Measurements from ENCODE around the gene CEP85L. TPM values are rescaled to one million over a fixed set of nuclear protein-coding genes. Genes with fewer than 3 reads are reported as not detected.
A peak's percentile ranks its signal among the peaks of the same experiment; 100 is the strongest.

Gene CEP85L
- total RNA-seq: 10 to 100 TPM; 32.9 to 39.6 TPM

GRCh38 chr6:118651282-118652050 is at the start of gene CEP85L:
Gene CEP85L (minus strand): TSS chr6:118651591. CDS start chr6:118651269, 322 bp downstream.
- DNase-seq: peak; percentile 92
- H3K9me3 Mint-ChIP-seq (ENCODE audit: low read depth): no peaks in the 10 kb centered on the region
- no peaks in the 10 kb centered on the region for H3K27me3 Mint-ChIP-seq
- ATAC-seq: peak; percentile 92
- H3K4me1 Mint-ChIP-seq: peaks cover 39% of the 10 kb centered on the region
- peaks cover 18% of the 10 kb centered on the region for H3K36me3 Mint-ChIP-seq
- H3K27ac Mint-ChIP-seq: peak within 1 kb of the TSS; percentile 88
- peak within 1 kb of the TSS; percentile 87 for H3K4me3 Mint-ChIP-seq
- CTCF ChIA-PET: interaction anchor here (0.9 to 1.4 kb wide), 6 partner anchors 8 to 149 kb away, joined by 3 to 7 read pairs (median 4); no protein-coding TSS in a partner anchor

DNA sequence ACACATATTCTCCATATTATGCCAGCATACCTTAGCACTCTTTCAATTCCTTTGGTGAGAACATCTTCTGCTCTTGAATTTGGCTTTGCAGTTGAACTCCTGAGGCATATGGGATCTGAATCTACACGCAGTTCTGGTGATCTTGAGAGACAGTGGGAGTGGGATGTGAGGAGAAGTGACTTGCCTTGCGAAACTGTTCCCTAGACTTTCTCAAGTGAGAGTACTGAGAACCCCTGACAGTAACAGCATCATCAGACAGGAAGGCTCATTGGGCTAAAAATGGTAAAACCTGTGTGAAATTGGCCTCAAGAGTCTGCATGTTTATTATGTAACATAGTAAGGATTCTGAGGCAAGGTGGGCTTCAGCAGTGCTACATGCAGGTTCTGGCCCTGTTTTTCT is 49.1 kb upstream of the CEP85L start:
- no peak for ATAC-seq
- peaks cover 58% of the 10 kb centered on the region for H3K36me3 Mint-ChIP-seq
- H3K4me1 Mint-ChIP-seq: peaks cover 30% of the 10 kb centered on the region
- DNase-seq: no peak
- no peaks in the 10 kb centered on the region for H3K9me3 Mint-ChIP-seq (ENCODE audit: low read depth)
- H3K27ac Mint-ChIP-seq: no peak overlapping the region
- H3K27me3 Mint-ChIP-seq: no peaks in the 10 kb centered on the region
- H3K4me3 Mint-ChIP-seq: no peak overlapping the region
- CTCF ChIA-PET: no interaction called here

DNA sequence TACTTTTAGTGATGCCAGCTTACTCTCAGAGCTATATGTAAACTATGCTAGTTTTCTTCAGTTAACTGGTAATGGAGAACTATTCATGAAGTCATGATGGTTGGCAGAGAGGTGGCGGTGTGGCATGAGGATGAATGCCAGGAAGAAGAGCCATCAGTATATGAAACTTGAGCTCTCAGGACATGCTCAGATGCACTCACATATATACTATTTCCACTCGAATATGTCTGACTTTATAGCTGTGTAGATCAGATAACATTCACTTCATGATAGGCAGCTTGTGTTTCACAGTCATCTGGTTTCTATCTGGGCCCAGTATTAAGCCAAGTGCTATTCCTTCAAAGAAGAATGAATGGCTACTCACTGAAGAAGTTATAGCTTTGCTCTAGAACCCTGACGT is 46.2 kb upstream of the CEP85L start:
- H3K36me3 Mint-ChIP-seq: peaks cover 68% of the 10 kb centered on the region
- CTCF ChIA-PET: interaction anchor here (0.6 to 2.2 kb wide), 5 partner anchors 8 to 1098 kb away, joined by 3 to 10 read pairs (median 3); no protein-coding TSS in a partner anchor
- H3K9me3 Mint-ChIP-seq (ENCODE audit: low read depth): peaks cover 9% of the 10 kb centered on the region
- no peak overlapping the region for H3K27ac Mint-ChIP-seq
- no peaks in the 10 kb centered on the region for H3K27me3 Mint-ChIP-seq
- peaks cover 21% of the 10 kb centered on the region for H3K4me1 Mint-ChIP-seq
- no peak overlapping the region for H3K4me3 Mint-ChIP-seq
- DNase-seq (no peak), ATAC-seq (no peak)

DNA sequence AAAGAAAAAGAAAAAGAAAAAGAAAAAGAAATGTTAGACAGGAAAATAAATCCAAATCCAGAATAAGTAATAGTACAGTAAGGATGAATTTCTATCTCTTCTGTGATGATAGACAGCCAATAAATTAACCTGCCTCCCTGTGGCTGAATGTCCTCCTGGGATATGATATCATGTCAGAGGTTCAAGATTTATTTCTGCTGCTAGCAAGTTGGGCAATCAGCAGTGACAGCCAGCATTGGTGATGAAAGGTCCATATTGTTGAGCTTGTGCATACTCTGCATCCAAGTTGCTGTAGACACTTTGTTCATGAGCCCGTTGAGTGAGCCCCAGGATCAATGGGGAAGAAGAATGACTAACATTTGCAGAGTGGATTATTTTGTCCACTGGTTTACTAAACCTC is 44.9 kb upstream of the CEP85L start:
- no peak for ATAC-seq
- CTCF ChIA-PET: interaction anchor here (1.1 to 2.2 kb wide), 3 partner anchors 8 to 23 kb away, joined by 4 to 10 read pairs (median 4); no protein-coding TSS in a partner anchor
- no peak for DNase-seq
- Mint-ChIP-seq H3K4me3 (no peak overlapping the region), H3K27me3 (no peaks in the 10 kb centered on the region), H3K27ac (no peak overlapping the region), H3K4me1 (peaks cover 19% of the 10 kb centered on the region), H3K36me3 (peaks cover 62% of the 10 kb centered on the region), H3K9me3 (ENCODE audit: low read depth) (peaks cover 9% of the 10 kb centered on the region)

DNA sequence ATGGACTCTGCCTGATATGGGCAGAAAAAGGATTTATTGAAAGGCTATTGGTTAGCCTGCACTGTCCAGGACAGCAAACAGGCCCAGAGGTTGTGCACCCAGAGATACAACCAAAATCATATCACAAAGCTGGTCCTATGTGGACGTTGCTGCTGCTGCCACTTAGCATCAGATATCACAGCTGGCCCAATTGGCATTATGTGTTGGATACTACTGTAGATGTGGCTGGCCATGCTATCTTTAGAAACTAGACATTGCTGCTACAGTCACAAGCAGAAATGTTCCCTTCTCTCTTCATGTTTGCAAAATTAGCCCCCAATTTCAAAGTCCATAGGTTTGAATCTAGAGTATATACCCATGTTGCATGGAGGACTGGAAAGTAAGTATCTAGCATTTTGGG is 42.2 kb upstream of the CEP85L start:
- Mint-ChIP-seq H3K27me3 (no peaks in the 10 kb centered on the region), H3K36me3 (peaks cover 60% of the 10 kb centered on the region), H3K27ac (no peak overlapping the region), H3K9me3 (ENCODE audit: low read depth) (peaks cover 9% of the 10 kb centered on the region), H3K4me3 (no peak overlapping the region), H3K4me1 (peaks cover 12% of the 10 kb centered on the region)
- CTCF ChIA-PET: interaction anchor here (0.7 to 1.1 kb wide), 2 partner anchors 11 to 19 kb away, joined by 3 read pairs; no protein-coding TSS in a partner anchor
- ATAC-seq (no peak), DNase-seq (no peak)

DNA sequence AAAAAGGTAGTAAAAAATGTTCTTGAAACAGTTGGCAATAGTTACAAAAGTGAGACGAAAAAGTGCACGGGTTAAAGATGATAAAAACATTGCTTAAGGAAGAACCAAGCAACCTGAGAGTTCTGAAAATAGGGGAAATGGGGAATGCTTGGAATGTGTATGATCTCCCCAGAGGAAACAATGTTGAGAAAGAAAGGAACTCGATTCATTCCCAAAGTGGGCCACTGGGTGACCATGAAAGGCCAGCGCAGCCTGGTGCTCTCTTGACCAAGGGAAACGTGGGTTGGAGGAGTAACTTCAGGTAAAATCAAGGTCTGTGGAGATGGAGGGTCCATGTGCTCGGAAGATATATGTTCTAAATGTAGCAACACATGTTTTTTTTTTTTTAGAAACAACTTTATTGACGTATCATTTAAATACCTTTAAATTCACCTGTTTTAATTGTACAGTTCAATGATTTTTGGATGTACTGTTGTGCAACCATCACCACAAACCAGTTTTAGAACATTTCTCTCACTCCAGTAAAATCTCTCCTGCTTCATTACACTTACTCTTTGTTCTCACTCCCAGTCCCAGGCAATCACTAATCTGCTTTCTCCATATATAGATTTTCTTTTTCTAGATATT is 34.5 kb upstream of the CEP85L start:
- H3K4me1 Mint-ChIP-seq: peaks cover 50% of the 10 kb centered on the region
- H3K27me3 Mint-ChIP-seq: no peaks in the 10 kb centered on the region

GRCh38 chr6:118683881-118684872 is 32.8 kb upstream of the CEP85L start:
- H3K4me1 Mint-ChIP-seq: peaks cover 64% of the 10 kb centered on the region
- no peak for DNase-seq

More for the DNA sequence above, 34.5 kb upstream of the CEP85L start:
- Mint-ChIP-seq H3K36me3 (peaks cover 34% of the 10 kb centered on the region), H3K27ac (no peak overlapping the region), H3K9me3 (ENCODE audit: low read depth) (no peaks in the 10 kb centered on the region), H3K4me3 (no peak overlapping the region)
- DNase-seq (no peak), ATAC-seq (no peak)
- CTCF ChIA-PET: no interaction called here

DNA sequence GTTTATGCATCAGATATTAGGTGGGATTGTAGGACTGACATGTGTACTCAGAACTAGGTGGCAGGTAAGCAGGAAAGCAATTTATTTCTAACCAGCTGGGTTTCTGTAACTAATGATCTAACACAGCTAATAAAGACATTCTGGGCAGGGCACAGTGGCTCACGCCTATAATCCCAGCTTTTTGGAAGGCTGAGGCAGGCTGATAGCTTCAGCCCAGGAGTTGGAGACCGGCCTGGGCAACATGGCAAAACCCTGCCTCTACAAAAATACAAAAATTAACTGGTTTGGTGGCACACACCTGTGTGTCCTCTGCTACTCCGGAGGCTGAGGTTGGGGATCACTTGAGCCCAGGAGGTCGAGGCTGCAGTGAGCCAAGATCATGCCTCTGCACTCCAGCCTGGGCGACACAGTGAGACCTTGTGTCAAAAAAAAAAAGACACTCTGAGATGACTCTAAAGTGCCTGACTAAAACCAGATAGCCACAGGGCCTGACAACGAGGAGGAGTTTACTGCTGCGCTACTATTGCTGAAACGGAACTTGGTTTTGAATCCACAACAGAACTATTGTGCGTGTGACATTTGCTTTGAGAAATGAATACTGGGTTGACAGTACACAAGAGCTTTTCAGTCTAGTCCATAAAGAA is 29.2 kb upstream of the CEP85L start:
- Mint-ChIP-seq H3K4me1 (peaks cover 45% of the 10 kb centered on the region), H3K27me3 (no peaks in the 10 kb centered on the region), H3K36me3 (peaks cover 40% of the 10 kb centered on the region), H3K4me3 (peak overlapping the region; percentile 23), H3K27ac (peak overlapping the region; percentile 79), H3K9me3 (ENCODE audit: low read depth) (no peaks in the 10 kb centered on the region)
- DNase-seq (peak; percentile 72), ATAC-seq (peak; percentile 91)
- CTCF ChIA-PET: interaction anchor here (1.2 to 1.5 kb wide), 2 partner anchors 8 to 26 kb away, joined by 3 to 7 read pairs; no protein-coding TSS in a partner anchor

More at GRCh38 chr6:118683881-118684872, 32.8 kb upstream of the CEP85L start:
- no peak for ATAC-seq
- CTCF ChIA-PET: interaction anchor here (0.6 to 1.9 kb wide), 6 partner anchors 9 to 93 kb away, joined by 3 to 7 read pairs (median 4); no protein-coding TSS in a partner anchor
- H3K27ac Mint-ChIP-seq: peak overlapping the region; percentile 33
- H3K4me3 Mint-ChIP-seq: no peak overlapping the region
- no peaks in the 10 kb centered on the region for H3K27me3 Mint-ChIP-seq
- H3K9me3 Mint-ChIP-seq (ENCODE audit: low read depth): no peaks in the 10 kb centered on the region
- peaks cover 32% of the 10 kb centered on the region for H3K36me3 Mint-ChIP-seq

GRCh38 chr6:118679327-118679901 is 28.0 kb upstream of the CEP85L start:
- H3K27me3 Mint-ChIP-seq: no peaks in the 10 kb centered on the region
- H3K4me1 Mint-ChIP-seq: peaks cover 40% of the 10 kb centered on the region
- CTCF ChIA-PET: interaction anchor here (1.5 kb wide), 1 partner anchor 7 kb away, joined by 7 read pairs; no protein-coding TSS in a partner anchor
- ATAC-seq (no peak), DNase-seq (no peak)
- no peak overlapping the region for H3K4me3 Mint-ChIP-seq
- H3K9me3 Mint-ChIP-seq (ENCODE audit: low read depth): no peaks in the 10 kb centered on the region
- H3K36me3 Mint-ChIP-seq: peaks cover 41% of the 10 kb centered on the region
- H3K27ac Mint-ChIP-seq: peak overlapping the region; percentile 7

DNA sequence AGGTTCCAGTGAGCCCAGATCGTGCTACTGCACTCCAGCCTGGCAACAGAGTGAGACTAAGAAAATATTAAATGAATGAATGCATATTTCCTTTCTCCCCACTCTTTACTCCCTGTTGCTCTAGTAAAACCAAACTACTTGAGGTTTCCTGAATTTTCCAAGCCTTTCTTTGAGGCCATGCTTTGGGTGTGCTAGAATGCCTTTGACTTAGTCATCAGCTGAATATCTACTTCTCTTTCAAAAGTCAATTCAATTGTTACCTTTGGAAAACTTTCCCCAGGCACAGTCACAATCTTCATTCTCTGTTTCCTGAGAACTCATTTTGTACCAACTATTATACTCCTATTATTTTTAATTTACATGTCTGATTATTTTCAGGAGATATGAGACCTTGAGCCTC is 27.5 kb upstream of the CEP85L start:
- ATAC-seq (no peak), DNase-seq (no peak)
- H3K27ac Mint-ChIP-seq: no peak overlapping the region
- no peaks in the 10 kb centered on the region for H3K9me3 Mint-ChIP-seq (ENCODE audit: low read depth)
- H3K4me3 Mint-ChIP-seq: no peak overlapping the region
- peaks cover 41% of the 10 kb centered on the region for H3K36me3 Mint-ChIP-seq
- H3K4me1 Mint-ChIP-seq: peaks cover 35% of the 10 kb centered on the region
- H3K27me3 Mint-ChIP-seq: no peaks in the 10 kb centered on the region
- CTCF ChIA-PET: no interaction called here

- H3K4me1 Mint-ChIP-seq: peaks cover 26% of the 10 kb centered on the region
- no peaks in the 10 kb centered on the region for H3K9me3 Mint-ChIP-seq (ENCODE audit: low read depth)
- H3K27me3 Mint-ChIP-seq: no peaks in the 10 kb centered on the region
- no peak overlapping the region for H3K4me3 Mint-ChIP-seq
- ATAC-seq (no peak), DNase-seq (no peak)
- peaks cover 39% of the 10 kb centered on the region for H3K36me3 Mint-ChIP-seq
- no peak overlapping the region for H3K27ac Mint-ChIP-seq
- CTCF ChIA-PET: no interaction called here
Measured at GRCh38 chr6:118677193-118677592, 25.8 kb upstream of the CEP85L start.

DNA sequence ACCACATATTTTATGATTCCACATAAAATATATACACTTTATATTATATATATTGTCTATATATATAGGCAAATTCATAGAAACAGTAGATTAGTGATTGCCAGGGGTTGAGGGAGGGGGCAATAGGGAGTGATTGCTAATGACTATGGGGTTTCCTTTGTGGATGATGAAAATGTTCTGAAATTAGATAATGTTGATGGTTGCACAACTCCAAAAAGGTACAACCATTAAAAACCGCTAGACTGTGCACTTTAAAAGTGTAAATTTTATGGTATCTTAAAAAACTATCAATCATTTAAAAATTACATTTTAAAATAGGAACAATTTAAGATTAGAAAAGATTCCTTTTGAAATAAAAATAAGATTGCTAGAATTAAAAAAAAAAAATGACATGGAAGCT is 23.8 kb upstream of the CEP85L start:
- CTCF ChIA-PET: interaction anchor here (1.4 kb wide), 1 partner anchor 9 kb away, joined by 3 read pairs; no protein-coding TSS in a partner anchor
- Mint-ChIP-seq H3K36me3 (peaks cover 36% of the 10 kb centered on the region), H3K4me3 (no peak overlapping the region)

More for the DNA sequence above, 23.8 kb upstream of the CEP85L start:
- ATAC-seq (no peak), DNase-seq (no peak)
- Mint-ChIP-seq H3K27ac (no peak overlapping the region), H3K9me3 (ENCODE audit: low read depth) (no peaks in the 10 kb centered on the region), H3K27me3 (no peaks in the 10 kb centered on the region), H3K4me1 (peaks cover 16% of the 10 kb centered on the region)

Data from activated CD8-positive, alpha-beta memory T cell treated with anti-CD3 and anti-CD28 coated beads, Interleukin-2, amount 10 ng/mL, durations not matched to agents 7 days and 5 days (primary cell).